GM23338 (cell line): Measurements from ENCODE around the gene AGFG1. TPM values are rescaled to one million over a fixed set of nuclear protein-coding genes. Genes with fewer than 3 reads are reported as not detected.

ENCODE experiments used
- ATAC-seq: fragments of 200-7000 bp; cut with Tn5 transposase; 3 replicates; pipeline ENCODE4 v1.9.1; 2020
- DNase-seq: peaks from one replicate; pipeline ENCODE4 v3.0.0-alpha.2; 2015; ENCODE audit warnings: low spot score
- H2AFZ ChIP-seq: fragments of 200-600 bp; sonication (generic); 2 replicates; pipeline ENCODE4 v1.8.0; 2016; ENCODE audit warnings: antibody characterized with exemption, mild to moderate bottlenecking, moderate library complexity
- H3F3A ChIP-seq: fragments of 200-600 bp; sonication (generic); replicated peaks from 2 replicates; pipeline ENCODE4 v1.8.0; 2017; ENCODE audit warnings: antibody characterized with exemption, mixed run types, low read depth
- H3K27ac ChIP-seq: fragments of 200-600 bp; sonication (generic); 2 replicates; pipeline ENCODE4 v1.6.1; 2016; ENCODE audit warnings: low read depth
- H3K27me3 ChIP-seq: fragments of 200-600 bp; sonication (generic); 2 replicates; pipeline ENCODE4 v1.8.0; 2016; ENCODE audit warnings: mild to moderate bottlenecking, mixed run types, moderate library complexity; ENCODE audit not compliant: insufficient read depth
- H3K36me3 ChIP-seq: fragments of 200-600 bp; sonication (generic); 2 replicates; pipeline ENCODE4 v1.8.0; 2016; ENCODE audit warnings: mild to moderate bottlenecking; ENCODE audit not compliant: insufficient read depth
- H3K4me1 ChIP-seq: fragments of 200-600 bp; sonication (generic); 2 replicates; pipeline ENCODE4 v1.8.0; 2016; ENCODE audit warnings: mild to moderate bottlenecking, moderate library complexity; ENCODE audit not compliant: insufficient read depth
- H3K4me2 ChIP-seq: fragments of 200-600 bp; sonication (generic); 2 replicates; pipeline ENCODE4 v1.7.1; 2017; ENCODE audit warnings: mixed run types
- H3K4me3 ChIP-seq: fragments of 200-600 bp; sonication (generic); 2 replicates; pipeline ENCODE4 v1.6.1; 2016; ENCODE audit warnings: mixed run types
- H3K79me2 ChIP-seq: fragments of 200-600 bp; sonication (generic); replicated peaks from 2 replicates; pipeline ENCODE4 v1.8.0; 2017; ENCODE audit warnings: mild to moderate bottlenecking; ENCODE audit not compliant: insufficient read depth
- H3K9me2 ChIP-seq: fragments of 200-600 bp; sonication (generic); 2 replicates; pipeline ENCODE4 v1.8.0; 2017; ENCODE audit not compliant: insufficient read depth
- H4K20me1 ChIP-seq: fragments of 200-600 bp; sonication (generic); replicated peaks from 2 replicates; pipeline ENCODE4 v1.8.0; 2017; ENCODE audit warnings: mild to moderate bottlenecking; ENCODE audit not compliant: insufficient read depth
- H3K27ac Mint-ChIP-seq: 2 replicates; pipeline ENCODE4 v1.8.0; 2020; ENCODE audit warnings: inconsistent platforms, mild to moderate bottlenecking, moderate library complexity, mixed read lengths
- H3K27me3 Mint-ChIP-seq: 3 replicates; pipeline ENCODE4 v1.8.0; 2022; ENCODE audit warnings: low read depth, mild to moderate bottlenecking, moderate library complexity, mixed read lengths, inconsistent platforms; ENCODE audit not compliant: insufficient read depth, poor library complexity
- H3K36me3 Mint-ChIP-seq: 3 replicates; pipeline ENCODE4 v1.8.0; 2021; ENCODE audit warnings: low read depth, mild to moderate bottlenecking, inconsistent platforms, moderate library complexity, mixed read lengths
- H3K4me1 Mint-ChIP-seq: 3 replicates; pipeline ENCODE4 v1.8.0; 2020; ENCODE audit warnings: mild to moderate bottlenecking, inconsistent platforms, mixed read lengths
- H3K4me3 Mint-ChIP-seq: 3 replicates; pipeline ENCODE4 v1.8.0; 2021; ENCODE audit warnings: moderate library complexity, mild to moderate bottlenecking, inconsistent platforms, mixed read lengths
- H3K9me3 Mint-ChIP-seq: 3 replicates; pipeline ENCODE4 v1.8.0; 2020; ENCODE audit warnings: moderate library complexity, mild to moderate bottlenecking, inconsistent platforms, mixed read lengths
- CREB1 ChIP-seq: fragments of 250-450 bp; sonication (Bioruptor Pico); IDR thresholded peaks from 2 replicates; pipeline ENCODE4 v1.5.0; 2020; ENCODE audit warnings: low read depth, mild to moderate bottlenecking, moderate library complexity
- CTCF ChIP-seq, 2 experiments: fragments of 200-600 bp in 1 of 2; sonication (generic) in 1 of 2; conservative IDR thresholded peaks; 2 replicates each; pipeline versions ENCODE4 v1.5.1 to v1.6.1; 2016 to 2017; ENCODE audit warnings: antibody characterized with exemption in 2 of 2, low read depth in 2 of 2, mild to moderate bottlenecking in 2 of 2, moderate library complexity in 1 of 2
- ETS1 ChIP-seq: IDR thresholded peaks from 2 replicates; pipeline ENCODE4 v1.6.1; 2016; ENCODE audit warnings: antibody characterized with exemption
- EZH2 ChIP-seq: fragments of 200-600 bp; sonication (generic); IDR thresholded peaks from one replicate; pipeline ENCODE4 v1.8.0; 2017; ENCODE audit warnings: antibody characterized with exemption, mild to moderate bottlenecking, low read depth; ENCODE audit not compliant: unreplicated experiment
- EZH2phosphoT487 ChIP-seq: fragments of 200-600 bp; sonication (generic); IDR thresholded peaks from one replicate; pipeline ENCODE4 v1.8.1; 2018; ENCODE audit warnings: antibody characterized with exemption; ENCODE audit not compliant: unreplicated experiment
- JUNB ChIP-seq: IDR thresholded peaks from one replicate; pipeline ENCODE4 v1.6.1; 2016; ENCODE audit warnings: antibody characterized with exemption; ENCODE audit not compliant: unreplicated experiment
- POLR2AphosphoS5 ChIP-seq: IDR thresholded peaks from 2 replicates; pipeline ENCODE4 v1.6.1; 2016; ENCODE audit warnings: antibody characterized with exemption, low read depth
- REST ChIP-seq: IDR thresholded peaks from one replicate; pipeline ENCODE4 v1.6.1; 2018; ENCODE audit warnings: antibody characterized with exemption; ENCODE audit not compliant: unreplicated experiment
- STAT1 ChIP-seq: IDR thresholded peaks from one replicate; pipeline ENCODE4 v1.6.1; 2016; ENCODE audit warnings: antibody characterized with exemption; ENCODE audit not compliant: unreplicated experiment
- ZNF114 ChIP-seq: fragments of 250-450 bp; sonication (Bioruptor Pico); IDR thresholded peaks from 2 replicates; pipeline ENCODE4 v1.5.0; 2020; ENCODE audit warnings: mild to moderate bottlenecking, moderate library complexity
- ZNF331 ChIP-seq: fragments of 250-450 bp; sonication (Bioruptor Pico); IDR thresholded peaks from 2 replicates; pipeline ENCODE4 v1.5.0; 2020; ENCODE audit warnings: low read depth, mild to moderate bottlenecking, moderate library complexity
- polyA plus RNA-seq: library from polyadenylated mRNA; unstranded; fragments of >200 nt; fragmentation: Nextera tagmentation; extraction: Ambion mirVana; gene quantifications from 2 replicates; pipeline ENCODE4 v1.2.1, GENCODE V29; 2016
- total RNA-seq: library from RNA; depleted of rRNA; stranded (reverse); fragments of >200 nt; shearing (Covaris generic); gene quantifications from 2 replicates; pipeline ENCODE4 v1.2.3, GENCODE V29; 2014

AGFG1 gene
- total and polyA plus RNA-seq, 2 experiments from 2014 or later, result 14.5 to 113 TPM

- TF ChIP-seq ZNF331 (CRISPR knock-in tag) (no peak), EZH2phosphoT487 (no peak), STAT1 (no peak), ZNF114 (no peak), ETS1 (no peak), JUNB (no peak), EZH2 (no peak)
Measured at GRCh38 chr2:227507963-227508362, 36.0 kb downstream of the AGFG1 start (continued).

GRCh38 chr2:227509076-227509475 lies 37.1 kb downstream of the AGFG1 start:
- Mint-ChIP-seq H3K4me1 (peaks cover 64% of the 10 kb centered on the region), H3K4me3 (no peak overlapping the region), H3K27ac (0 out of 2 replicates have a peak overlapping the region, but pooled peaks have one; percentile 34), H3K27me3 (peaks cover 5% of the 10 kb centered on the region), H3K36me3 (no peaks in the 10 kb centered on the region), H3K9me3 (no peaks in the 10 kb centered on the region)
- no peak for ATAC-seq
- H3K27ac ChIP-seq, result no peak overlapping the region
- H3K36me3 ChIP-seq, result no peaks in the 10 kb centered on the region
- H4K20me1 ChIP-seq, result peaks cover 70% of the 10 kb centered on the region
- H2AFZ ChIP-seq, result no peak overlapping the region
- no peak for DNase-seq
- no peaks in the 10 kb centered on the region for H3K9me2 ChIP-seq
- no peak overlapping the region for H3K4me2 ChIP-seq
- peaks cover 61% of the 10 kb centered on the region for H3K4me1 ChIP-seq
- H3F3A ChIP-seq, result no peaks in the 10 kb centered on the region
- no peaks in the 10 kb centered on the region for H3K27me3 ChIP-seq
- H3K79me2 ChIP-seq, result peaks cover 100% of the 10 kb centered on the region
- no peak overlapping the region for H3K4me3 ChIP-seq
- TF ChIP-seq CREB1 (CRISPR knock-in tag) (no peak), CTCF (conservative IDR thresholded peaks at IDR 0.05; ENCODE audit: low read depth in 2 of 2) (no peak), ZNF331 (CRISPR knock-in tag) (no peak), STAT1 (no peak), ETS1 (no peak), REST (no peak), ZNF114 (no peak), JUNB (no peak), POLR2AphosphoS5 (no peak), EZH2phosphoT487 (no peak), EZH2 (no peak)
